CD4-positive, alpha-beta T cell treated with Interleukin-17A for 1 hour (primary cell): ENCODE data around the gene ABLIM2.
A peak's percentile ranks its signal among the peaks of the same experiment; 100 is the strongest.

ENCODE experiments used
- DNase-seq: peaks from one replicate; pipeline ENCODE4 v3.0.0-alpha.2; 2020

Gene ABLIM2

DNA sequence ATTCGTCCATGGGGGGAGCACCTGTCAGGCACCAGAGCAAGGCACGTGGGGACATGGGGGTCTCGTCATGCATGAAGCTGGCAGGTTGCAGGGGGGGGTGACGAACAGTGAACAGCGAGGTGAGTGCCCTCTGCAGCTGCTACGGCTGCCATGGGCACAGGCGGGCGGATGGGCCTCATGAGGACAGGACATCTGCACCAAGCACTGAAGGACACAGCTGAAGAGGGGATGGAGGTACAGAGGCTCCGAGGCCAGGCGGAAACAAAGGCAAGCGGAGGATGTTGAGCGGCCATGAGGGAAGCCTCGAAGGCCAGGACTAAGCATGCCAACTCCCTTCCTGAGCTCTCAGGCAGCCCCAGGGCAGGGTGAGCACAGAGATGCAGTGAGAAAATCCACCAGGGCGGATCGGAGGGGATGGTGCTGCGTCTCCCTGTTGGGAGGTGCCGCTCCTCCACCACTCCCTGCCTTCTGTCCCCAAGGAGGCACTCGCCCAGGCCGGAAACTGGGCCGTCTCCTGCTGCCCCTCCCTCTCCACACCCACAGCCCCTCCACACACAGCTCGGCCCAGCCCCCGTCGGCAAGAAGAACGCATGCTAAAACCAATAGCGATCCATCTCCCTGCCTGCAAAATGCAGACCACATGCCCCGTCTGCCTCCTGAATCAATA lies 24.6 kb downstream of the ABLIM2 start:
- DNase-seq, result no peak

DNA sequence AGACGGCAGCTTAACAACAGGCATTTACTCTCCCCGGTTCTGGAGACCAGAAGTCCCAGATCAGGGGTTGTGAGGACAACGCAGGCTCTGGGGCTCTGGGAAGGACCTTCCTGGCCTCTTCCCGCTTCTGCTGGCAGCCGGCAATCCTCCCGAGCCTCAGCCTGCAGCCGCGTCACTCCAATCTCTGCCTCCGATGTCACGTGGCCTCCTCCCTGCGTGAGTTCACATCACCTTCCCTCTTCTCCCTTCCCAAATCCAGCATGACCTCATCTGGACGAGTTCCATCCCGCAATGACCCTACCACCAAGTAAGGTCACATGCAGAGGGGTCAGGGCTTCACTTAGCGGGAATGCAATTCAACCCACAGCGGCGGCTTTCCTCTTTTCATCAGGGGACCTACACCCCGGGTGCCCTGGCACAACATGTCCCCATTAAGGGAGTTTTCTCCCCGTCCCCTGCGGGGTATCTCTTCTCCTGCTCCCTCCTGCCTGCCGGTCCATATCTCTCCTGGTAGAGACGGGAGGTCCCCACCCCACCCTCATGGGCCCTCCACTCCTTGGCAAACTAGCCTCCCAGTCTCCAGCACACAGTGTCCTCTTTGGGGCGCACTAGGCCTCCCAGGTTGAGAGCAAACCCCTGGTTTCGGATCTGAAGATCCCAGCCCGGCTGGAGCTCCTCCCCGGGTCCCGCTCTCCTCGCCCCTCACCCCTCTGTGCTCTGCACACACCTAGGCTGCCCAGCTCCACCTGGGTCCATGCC lies 25.5 kb downstream of the ABLIM2 start:
- no peak for DNase-seq

DNA sequence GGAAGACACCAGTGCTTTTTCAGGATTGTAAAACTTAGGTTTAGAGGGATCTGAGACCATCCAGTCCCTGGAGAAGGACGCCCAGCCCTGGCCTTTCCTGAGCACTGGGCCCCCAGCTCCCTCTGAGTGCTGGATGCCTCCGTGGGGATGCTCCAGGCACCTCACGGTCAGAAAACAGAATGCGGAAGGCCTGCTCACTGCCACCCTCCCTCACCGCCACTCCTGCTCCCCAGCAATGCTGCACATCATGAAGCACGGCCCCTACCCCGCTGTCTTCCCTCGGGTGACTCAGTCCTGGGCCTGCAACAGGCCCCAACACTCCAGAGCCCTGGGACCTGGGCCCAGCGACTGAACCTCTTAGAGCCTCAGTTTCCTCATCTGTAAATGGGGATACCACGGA lies 26.2 kb downstream of the ABLIM2 start:
- no peak for DNase-seq

DNA sequence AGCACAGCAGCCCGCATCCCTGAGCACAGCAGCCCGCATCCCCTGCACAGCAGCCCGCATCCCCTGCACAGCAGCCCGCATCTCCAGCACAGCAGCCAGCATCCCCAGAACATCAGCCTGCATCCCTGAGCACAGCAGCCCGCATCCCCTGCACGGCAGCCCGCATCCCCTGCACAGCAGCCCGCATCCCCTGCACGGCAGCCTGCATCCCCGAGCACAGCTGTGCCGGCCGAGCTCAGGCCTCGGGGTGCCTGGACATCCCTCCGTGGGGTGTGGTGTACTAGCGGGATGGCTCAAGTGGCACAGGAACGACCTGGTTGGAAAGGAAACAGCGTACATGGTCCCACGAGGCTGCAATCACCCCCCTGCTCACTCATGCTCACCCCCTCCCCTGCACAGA lies 26.8 kb downstream of the ABLIM2 start:
- DNase-seq, result no peak

DNA sequence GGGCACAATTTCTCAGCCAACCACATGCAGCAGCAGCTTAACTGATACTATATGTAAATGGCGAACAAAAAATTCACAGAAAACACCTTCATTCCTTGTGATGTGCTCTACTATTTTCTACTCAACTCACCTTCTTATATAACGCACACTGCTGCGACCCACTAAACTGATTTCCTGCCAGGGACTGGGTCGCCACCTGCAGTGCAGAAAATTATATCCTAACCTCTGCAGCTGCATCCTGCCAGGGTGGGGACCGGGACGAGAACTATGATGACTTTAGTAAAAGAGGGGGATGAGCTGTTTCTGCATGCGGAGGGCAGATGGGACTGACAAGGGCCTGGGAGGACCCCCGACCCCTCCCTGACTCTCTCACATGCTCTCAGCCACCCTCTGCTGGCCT lies 27.4 kb downstream of the ABLIM2 start:
- no peak for DNase-seq

DNA sequence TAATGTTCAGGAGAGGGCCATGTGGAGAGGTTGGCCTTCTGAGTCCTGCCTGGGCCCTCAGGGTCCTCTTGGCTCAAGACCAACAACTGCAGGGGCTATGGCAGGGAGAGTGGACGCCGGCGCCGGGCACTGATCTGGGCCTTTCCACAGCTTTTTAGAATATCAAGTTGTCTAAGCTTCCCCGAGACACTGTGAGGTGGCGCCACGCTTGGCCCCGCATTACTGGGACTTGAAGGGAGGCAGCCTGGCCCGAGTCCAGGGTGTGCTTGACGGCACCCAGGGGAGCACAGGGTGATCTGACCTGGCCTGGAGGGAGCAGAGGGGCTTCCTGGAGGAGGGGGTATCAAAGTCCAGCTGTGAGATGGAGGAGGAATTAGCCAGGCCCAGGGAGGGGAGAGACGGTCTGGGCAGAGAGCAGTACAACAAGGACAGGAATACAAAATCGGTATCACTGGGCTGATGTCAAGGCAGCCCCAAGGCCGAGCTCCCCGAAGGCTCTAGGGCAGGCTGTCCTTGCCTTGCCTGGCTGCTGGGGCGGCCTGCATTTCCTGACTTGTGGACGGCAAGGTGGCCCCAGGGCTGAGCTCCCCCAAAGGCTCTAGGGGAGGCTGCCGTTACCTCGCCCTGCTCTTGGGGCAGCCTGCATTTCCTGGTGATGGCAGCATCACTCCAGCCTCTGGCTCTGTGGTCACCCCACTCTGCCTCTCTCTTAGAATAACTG lies 28.1 kb downstream of the ABLIM2 start:
- no peak for DNase-seq

DNA sequence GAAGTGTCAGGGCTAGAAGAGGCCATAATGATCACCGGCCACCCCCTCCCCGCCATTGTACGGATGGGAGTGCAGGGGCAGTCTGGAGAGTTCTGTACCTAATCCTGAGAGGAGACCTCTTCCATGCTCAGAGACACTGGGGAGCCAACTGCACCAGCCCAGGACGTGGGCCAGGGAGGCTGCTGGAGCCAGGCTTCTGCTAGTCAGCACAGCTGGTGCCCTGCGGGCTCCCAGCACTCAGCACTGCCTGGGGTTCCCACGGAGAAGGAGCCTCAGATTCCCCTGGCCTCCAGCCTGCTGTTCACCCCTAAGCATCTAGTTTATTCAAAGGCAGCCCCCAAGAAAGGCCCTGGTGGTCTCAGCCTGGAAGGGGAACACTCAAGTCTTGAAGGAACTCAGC lies 28.8 kb downstream of the ABLIM2 start:
- no peak for DNase-seq

DNA sequence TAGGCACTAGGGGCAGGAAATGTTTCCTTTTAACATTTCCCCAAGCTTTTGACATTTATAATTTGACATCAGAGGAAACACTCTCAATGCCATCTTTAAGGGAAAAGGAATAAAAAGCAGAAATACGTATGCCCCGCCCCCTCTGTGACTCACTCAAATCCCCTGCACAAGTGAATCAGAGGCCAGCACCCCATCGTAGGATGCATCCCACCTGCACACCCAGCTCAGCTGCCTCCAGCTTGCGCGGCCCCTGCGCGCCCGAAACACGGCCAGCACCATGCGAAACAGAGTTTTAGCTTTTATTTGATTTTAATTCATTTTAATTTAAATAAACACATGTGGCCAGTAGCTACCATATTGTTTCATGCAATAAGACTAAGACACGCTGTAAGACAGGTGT lies 29.5 kb downstream of the ABLIM2 start:
- no peak for DNase-seq

DNA sequence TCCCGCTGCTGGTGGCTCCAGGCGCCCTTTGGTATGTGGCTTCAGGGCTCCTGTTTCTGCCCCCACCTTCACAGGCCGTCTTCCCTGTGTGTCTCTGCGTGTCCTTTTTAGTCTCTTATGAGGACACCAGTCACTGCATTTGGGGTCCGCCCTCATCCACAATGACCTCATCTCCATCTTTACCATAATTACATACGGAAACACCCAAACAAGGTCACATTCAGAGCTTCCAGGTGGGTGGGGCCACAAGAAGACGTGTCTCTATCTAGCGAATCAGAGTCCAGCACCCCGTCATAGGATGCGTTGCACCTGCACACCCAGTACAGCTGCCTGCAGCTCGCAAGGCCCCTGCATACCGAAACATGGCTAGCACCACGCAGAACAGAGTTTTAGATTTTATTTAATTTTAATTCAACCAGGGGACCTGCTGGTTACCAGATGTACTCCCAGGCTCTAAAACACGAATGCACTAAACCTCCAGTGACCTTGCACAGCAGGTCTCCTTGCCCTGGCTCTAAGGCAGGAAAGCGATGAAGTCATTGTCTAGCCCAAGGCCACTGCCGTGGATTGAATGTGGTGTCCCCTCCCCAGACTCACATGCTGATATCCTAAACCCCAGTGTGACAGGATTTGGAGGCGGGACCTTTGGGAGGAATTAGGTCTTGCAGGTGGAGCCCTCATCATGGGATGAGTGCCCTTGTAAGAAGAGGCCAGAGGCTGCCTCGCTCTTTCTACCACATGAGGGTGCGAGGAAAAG lies 30.3 kb downstream of the ABLIM2 start:
- no peak for DNase-seq

DNA sequence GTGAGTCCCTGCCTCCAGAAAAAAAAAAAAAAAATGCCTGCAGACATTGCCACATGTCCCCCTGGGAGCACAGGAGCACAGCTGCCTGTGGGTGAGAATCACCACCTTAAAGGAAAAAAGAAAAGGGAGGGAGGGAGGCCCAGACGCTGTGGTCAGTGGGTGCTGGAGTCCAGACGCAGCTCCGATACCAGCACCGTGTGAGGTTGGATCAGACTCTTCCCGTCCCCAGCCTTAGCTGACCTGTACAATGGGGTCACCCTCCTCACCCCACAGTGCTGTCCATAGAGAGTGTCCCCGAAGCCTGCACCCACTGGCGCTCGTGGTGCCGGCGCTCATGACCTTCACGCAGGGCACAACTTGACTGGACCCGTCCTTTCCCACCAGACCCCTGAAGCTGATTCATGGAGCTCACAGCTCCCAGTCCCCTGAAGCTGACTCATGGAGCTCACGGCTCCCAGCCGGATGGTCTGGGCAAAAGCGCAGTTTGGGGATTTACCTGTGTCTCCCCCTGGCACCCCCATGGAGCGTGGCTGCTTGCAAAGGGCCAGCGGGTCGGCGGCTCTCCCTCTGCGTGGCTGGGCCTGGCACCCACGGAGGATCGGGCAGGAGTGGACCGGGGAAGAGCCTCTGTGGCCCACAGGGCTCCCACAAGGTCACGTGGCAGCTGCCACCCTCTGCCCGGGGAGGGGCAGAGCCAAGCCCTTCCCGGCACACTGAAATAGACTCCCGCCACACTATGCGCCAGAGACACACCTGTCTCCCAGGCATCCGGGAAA lies 31.4 kb downstream of the ABLIM2 start:
- DNase-seq, result no peak

DNA sequence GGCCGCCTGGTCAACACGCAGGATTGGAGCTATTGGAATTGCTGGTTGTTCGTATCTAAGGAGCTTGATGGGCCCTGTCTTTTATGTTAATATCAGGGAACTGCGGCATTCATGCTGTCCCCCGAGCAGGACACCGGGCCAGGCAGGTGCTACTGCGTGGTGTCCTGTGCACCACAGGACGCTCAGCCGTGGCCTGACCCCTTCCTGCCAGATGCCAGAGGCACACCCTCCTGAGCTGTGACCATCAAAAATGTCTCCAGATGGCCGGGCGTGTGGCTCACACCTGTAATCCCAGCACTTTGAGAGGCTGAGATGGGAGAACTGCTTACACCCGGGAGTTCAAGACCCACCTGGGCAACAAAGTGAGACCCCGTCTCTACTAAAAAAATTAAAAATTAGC lies 32.1 kb downstream of the ABLIM2 start:
- no peak for DNase-seq

DNA sequence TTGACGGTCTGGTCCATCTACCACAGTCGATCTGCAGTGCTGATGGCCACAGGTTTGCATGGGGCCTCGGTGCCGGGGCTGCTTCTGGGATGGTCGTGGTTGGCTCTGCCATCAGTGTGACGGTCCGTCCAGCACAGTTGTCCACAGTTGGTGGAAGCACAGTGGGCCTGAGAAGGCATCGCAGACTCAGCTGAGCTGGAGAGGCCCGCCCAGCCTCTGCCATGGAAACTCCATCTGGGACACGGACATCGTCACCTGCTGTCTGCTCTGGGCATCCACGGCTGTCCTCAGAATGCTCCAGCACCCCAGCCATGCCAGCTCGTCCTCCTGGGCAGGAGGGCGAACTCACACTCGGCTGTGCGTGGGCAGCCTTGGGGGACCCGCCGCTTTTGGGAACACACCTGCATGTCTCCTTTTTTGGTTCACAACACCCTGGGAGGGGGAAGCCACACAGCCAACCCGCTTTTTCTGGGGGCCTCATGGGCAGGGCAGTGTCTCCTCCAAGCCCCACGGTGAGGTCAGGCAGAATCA lies 33.0 kb downstream of the ABLIM2 start:
- no peak for DNase-seq

DNA sequence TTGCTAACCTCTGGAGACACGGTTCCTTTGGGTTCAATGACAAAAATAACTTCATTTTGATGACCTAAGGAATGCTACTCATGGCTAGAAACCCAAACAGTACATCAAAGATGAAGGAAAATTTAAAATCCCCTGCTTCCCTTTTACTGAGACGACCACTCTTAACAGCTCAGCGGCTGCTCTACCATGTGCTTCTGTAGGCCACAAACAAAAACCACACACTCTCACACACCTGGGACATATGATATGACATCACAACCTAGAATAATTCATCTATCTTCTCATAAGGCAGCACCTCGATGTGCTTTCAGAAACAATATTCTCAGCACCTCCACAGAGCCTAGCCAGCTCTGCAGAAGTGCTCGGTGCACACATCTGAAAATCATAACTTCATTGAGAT lies 34.7 kb downstream of the ABLIM2 start:
- DNase-seq, result no peak

DNA sequence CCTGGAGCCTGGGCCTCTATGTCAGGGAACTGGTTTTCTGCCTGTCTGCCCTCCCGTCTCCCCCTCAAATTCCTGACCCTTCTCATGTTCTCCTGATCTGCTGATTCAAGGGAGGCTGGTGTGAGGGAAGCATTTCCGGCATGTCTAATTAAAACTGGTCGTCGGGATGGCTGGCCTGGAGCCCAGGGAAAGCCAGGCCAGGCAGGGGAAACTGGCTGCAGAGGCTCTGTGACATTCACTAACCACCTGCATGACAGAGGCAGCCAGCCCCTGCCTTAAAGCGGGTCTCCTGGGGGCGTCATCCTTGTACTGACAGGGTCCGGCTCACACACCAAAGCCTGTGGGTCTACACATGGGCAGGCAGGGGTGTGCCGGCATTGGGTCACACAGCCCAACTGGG lies 35.2 kb downstream of the ABLIM2 start:
- no peak for DNase-seq

DNA sequence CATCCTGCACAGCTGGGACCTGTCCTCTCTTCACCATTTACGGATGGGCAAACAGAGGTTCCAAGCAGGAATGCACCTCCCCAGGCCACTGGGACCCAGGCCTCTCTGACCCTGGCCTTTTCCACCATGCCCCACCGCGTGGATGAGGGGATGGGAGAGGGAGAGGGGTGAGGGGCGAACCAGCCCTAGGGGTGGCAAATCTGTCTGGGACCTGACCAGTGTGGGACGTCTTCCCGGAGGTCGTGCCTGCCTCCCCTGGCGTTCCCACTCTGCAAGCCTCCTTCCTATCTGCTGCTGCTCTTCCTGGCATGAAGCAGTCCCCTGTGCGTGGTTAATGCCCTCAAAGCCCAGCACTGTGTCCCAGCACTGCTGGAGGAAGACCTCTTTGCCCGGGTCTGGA lies 35.9 kb downstream of the ABLIM2 start:
- no peak for DNase-seq

DNA sequence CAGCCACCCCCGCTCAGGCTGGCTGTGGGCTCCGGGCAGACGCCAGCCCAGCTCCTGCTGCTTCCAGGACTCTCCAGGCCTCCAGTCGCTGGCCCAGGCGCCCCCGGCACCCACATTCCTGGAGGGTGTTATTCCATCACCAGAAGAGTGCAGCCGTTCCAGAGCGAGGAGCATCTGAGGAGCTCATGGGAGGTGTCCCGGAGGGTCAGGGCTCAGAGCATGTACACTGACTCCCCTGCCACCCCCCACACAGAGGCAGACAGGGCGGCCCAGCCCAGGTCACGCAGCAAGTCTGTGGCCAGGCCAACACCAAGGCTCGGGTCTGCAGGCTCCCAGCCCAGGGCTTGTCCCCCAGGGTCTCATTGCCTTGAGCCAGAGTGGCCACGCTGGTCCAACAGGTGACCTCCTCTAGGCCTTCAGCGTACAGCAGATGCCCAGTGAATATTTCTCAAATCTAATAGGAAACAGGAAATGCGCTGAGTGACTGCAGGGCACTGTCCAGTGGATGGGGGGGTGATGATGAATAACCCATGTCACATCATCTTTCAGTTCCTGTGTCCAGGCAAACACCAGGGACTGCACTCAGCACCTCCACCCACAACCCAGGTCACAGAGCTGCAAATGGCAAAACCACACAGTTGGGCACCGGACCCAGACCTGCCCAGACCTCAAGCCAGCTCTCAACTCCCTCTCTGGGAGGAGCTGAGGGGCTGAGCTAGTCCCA lies 37.2 kb downstream of the ABLIM2 start:
- no peak for DNase-seq

DNA sequence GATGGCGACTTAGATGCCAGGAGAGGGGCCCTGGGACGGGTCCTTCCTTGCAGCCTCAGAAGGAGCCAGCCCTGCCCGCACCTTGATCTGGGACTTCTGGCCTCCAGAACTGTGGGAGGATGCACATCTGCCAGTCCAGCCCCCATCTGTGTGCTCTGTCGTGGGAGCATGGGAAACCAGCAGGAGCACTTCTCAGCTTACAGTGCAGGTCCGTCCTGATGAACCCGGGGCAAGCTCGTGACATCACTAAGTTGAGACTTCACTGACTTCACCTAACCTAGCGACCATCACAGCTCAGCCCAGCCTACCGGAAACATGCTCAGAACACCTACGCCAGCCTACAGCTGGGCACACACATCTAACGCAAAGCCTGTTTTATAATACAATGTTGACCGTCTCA lies 38.1 kb downstream of the ABLIM2 start:
- DNase-seq, result no peak

DNA sequence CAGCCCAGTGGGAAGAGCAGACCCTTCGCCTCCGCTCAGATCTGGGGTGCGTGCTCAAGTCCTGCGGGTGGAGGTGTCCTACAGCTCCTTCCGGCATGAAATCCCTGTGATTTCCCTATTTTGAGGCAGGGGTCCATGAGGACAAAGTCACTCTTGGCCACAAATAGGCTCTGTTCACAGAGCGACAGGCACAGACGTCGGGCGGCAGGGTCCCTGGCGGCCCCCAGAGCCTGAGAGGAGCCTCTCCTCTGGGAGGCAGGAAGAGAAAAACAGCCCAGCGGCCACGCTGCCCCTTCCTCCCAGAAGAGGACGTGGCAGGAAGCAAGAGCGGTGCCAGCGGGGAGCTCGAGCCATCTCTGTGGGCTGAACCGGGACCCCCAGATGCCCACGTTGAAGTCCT lies 38.7 kb downstream of the ABLIM2 start:
- no peak for DNase-seq

DNA sequence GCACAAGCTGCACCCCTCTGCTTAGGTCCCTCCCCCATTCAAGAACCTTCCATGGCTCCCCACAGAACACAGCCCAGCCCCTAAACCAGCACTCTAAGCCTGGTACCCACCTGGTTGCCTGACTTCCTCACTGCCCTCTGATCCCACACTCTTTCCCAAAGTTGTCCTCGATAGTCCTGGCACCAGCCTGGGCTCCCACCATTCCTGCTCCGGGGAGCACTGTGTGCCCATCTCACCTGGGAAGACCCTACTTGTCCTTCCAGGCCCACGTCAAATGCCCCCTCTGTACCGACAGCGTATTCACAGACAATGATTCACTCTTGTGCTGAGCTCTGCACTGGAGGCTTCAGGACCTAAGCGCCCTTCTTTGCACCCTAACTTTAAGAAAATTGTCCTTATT lies 40.1 kb downstream of the ABLIM2 start:
- no peak for DNase-seq

DNA sequence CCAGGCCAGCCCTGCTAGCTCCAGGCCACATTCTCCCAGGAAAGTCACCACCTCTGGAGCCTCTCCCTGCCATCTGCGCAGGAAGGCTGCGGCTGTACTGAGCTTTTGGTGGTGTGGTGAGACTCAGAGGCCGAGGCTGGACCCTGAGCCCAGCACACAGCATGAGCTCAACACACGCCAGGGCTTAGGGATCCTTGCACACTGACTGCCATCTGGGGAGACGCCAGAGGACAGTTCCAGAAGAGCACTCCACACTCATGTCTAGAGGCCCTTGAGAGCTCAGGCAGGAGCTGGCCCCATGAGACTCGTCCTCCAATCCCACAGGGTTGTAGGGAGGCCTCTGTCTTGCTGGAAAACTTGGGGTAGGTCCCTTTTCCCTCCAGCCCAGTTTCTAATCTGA lies 40.6 kb downstream of the ABLIM2 start:
- no peak for DNase-seq

DNA sequence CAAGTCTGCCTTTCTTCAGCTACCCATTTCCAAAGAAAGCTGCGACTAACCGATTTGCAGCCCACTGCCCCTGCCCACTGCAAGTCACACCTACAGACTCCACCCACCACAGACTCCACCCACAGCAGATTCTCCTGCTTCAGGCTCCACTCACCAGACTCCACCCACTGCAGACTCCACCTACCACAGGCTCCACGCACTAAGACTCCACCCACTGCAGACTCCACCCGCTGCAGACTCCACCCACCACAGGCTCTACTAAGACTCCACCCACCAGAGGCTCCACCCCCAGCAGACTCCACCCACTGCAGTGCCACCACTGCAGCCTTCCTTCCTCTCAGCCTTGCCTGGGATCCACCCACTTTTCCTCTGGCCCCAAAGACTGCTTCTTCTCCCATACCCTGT lies 41.3 kb downstream of the ABLIM2 start:
- DNase-seq, result peak; percentile 38

DNA sequence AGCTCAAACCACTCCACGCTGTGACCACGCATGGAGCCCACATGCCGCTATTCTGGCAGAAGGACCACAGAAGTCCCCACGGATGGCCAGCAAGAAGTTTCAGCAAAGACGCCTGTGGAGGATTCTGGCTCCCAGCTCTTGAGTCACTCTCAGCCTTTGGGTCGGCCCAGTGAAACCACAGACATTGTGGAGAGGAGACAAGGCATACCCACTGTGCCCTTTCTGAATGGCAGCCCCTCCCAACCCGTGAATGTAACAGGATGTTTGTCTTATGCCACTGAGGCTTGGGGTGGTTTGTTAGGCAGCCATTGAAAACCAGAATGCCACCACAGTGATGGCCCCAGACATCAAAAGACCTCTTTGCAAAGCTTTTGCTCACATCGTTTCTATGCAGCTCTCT lies 42.7 kb downstream of the ABLIM2 start:
- peak; percentile 4 for DNase-seq
